T-helper 1 cell (primary cell): ENCODE results near the gene CYP2A13.
"Not testable (repeated sequence)": the region's sequence is repeated elsewhere in the genome, so short reads cannot be mapped to it uniquely, and the experiment has no call there.

Experiments
- DNase-seq, 5 donors: peaks; one replicate each; pipeline ENCODE4 v3.0.0-alpha.2; 2012 to 2020

The CYP2A13 gene

DNA sequence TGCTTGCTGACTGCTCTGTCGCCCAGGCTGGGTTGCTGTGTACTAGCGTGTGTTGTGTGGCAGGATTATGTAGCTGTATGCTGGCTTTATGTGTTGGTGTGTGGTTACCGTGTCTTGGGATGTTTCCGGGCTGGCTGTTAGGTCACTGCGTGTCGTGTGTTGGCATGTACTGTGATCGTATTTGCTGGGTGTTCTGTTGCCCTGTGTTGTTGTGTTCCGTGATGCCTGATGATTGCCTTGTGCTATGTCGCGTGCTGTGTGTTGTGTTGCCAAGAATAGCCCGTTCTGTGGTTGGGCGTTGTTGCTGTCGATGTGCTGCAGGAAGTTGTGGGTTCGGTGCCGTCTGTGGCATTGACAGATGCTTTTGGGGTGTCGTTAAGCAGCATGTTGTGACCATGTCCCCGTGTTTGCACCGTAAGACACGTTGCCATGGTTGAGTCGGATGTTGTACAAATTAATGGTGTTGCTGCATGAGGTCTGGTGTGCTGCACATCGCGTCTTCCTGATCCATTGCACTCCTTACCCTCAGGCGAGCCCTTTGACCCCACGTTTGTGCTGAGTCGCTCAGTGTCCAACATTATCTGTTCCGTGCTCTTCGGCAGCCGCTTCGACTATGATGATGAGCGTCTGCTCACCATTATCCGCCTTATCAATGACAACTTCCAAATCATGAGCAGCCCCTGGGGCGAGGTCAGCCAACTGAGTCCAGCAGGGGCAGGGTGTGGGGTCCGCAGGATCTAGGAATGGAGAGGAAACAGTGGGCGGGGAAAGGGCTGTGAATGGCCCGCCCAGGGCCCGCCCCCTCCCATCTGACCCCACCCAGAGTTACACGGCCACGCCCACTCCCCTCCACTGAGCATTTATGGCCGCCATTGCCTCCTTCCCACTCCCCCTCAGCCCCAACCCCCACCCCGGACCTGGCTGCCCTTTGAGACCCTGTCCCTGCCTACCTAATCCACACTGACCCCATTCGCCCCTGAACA, 33.0 kb downstream of the CYP2A13 start:
- DNase-seq: peak; percentile 41 to 82 (median 69)

DNA sequence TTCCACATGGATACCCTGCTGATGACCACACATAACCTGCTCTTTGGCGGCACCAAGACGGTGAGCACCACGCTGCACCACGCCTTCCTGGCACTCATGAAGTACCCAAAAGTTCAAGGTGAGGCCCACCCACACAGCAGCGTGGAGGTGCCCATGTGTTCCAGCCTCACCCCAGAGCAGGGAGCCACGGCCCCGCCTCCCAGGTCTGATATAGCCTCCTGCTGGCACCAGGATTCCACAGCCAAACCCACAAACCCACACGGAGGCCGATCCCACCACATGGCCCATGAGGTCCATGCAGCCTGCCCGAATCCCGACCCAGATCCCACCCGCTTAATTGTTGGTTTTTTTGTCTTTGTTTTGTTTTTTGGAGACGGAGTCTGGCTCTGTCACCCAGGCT, 34.6 kb downstream of the CYP2A13 start:
- not testable (repeated sequence) for DNase-seq

- DNase-seq: no peak
Observed at GRCh38 chr19:41123716-41124294, 35.6 kb downstream of the CYP2A13 start.

GRCh38 chr19:41126765-41127203, 38.5 kb downstream of the CYP2A13 start:
- DNase-seq: peak in 4 of 5 donors; percentile 16 to 57 (median 38)

DNA sequence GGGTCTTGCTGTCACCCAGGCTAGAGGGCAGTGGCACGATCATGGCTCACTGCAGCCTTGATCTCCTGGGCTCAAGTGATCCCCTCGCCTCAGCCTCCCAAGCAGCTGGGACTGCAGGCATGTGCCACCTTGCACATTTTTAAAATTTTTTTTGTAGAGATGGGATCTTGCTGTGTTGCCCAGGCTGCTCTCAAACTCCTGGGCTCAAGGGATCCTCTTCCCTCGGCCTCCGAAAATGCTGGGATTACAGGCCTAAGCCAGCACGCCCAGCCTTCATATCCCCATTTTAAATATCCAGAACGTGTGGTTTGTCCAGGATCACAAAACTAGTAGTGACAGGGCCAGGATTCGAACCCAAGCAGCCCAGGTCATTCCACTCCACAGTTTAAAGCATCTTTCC, 39.1 kb downstream of the CYP2A13 start:
- DNase-seq: not testable (repeated sequence)

- peak; percentile 52 to 64 (median 60) for DNase-seq
Observed at GRCh38 chr19:41127801-41128300, 39.6 kb downstream of the CYP2A13 start.

GRCh38 chr19:41128692-41129091, 40.4 kb downstream of the CYP2A13 start:
- no peak for DNase-seq

- no peak for DNase-seq
Observed at GRCh38 chr19:41131186-41131585, 42.9 kb downstream of the CYP2A13 start.

DNA sequence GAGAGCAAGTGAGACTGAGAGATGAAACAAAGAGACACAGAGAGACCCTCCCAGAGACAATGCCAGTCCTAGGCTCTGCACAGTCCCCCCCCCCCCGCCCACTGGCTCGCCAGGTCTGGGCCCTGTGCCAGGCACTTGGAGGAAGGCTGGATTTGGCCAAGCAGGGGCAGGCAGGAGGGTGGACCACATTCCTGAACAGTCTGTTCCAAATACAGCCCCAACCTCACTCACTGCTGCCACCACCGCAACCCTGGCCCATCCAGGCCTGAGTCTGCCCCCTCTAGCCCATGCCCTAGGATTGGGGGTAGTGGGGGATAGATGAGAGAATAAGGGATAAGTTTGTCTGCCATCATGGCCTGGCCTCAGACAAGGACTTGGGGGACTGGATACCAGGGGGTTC, 45.0 kb downstream of the CYP2A13 start:
- no peak for DNase-seq

DNA sequence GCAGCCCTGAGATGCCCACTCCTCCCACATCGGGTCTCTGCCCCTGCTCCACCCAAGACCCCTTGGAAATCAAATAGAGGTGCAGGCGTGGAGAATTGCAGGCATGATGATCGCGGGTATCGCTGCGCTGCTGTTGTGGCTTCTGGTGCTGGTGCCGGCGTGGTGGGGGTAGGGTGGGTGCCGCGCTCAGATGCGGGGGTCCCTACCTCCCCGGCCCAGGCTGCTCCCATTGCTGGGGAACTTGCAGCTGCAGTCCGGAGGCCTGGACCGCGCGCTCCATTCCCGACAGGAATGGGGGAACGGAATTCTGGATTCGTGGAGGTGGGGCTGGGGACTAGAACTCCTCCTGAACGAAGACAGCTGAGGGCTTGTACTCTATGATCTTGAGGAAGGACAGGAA, 46.4 kb downstream of the CYP2A13 start:
- DNase-seq: no peak

- peak in 3 of 5 donors; percentile 33 to 54 (median 37) for DNase-seq
Observed at GRCh38 chr19:41135390-41136384, 47.4 kb downstream of the CYP2A13 start.

DNA sequence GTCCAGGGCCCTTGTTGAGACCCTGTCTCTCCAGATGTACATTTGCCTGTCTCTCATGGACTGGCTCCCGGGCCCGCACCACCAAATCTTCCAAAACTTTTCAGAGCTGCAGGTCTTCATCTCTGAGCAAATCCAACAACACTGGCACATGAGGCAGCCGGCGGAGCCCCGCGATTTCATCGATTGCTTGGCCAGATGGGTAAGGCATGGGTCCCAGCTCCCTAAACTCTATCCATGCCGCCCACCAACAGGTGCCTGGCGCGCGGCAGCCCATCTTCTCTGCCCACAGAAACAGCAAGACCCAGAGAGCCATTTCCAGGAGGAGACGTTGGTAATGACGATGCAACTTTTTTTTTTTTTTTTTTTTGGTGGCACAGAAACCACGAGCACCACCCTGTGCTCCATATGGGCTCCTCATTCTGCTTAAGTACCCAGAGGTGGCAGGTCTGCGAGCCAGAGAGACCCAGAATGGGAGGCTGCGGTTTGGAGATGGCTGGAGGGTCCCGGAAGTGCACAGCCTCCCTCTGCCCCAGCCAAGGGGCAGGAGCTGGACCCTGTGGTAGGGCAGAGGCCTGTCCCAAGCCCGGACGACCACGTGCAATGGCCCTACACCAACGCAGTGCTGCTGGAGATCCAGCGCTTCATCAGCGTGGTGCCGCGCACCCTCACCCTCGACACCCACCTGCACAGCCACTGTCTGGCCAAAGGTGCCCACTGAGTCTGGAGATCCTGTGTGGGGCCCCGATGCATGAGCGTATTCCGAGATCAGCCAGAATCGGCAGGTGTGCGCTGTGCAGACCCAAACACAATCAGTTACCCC, 48.6 kb downstream of the CYP2A13 start:
- DNase-seq: no peak

DNA sequence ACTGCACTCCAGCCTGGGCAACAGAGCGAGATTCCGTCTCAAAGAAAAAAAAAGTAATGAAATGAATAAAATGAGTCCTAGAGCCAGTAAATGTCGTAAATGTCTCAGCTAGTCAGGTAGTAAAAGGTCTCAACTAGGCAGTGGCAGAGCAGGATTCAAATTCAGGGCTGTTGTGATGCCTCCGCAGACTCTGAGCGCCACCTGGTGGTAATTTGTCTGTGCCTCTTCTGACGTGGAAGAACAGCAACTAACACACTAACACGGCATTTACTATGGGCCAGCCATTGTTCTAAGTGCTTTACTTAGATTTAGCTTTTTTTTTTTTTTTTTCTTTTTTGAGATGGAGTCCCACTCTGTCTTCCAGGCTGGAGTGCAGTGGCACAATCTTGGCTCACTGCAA, 56.2 kb downstream of the CYP2A13 start:
- DNase-seq: peak; percentile 67 to 88 (median 79)
